Anterior cingulate cortex (tissue), 58 donors: ENCODE measurements around the gene SYNE1.
"Not testable (repeated sequence)": the region's sequence is repeated elsewhere in the genome, so short reads cannot be mapped to it uniquely, and the experiment has no call there.

ENCODE experiments used
- DNase-seq, 58 donors: peaks; one replicate each; lab custom pipeline; 2025; lab: John Stamatoyannopoulos, UW

Gene SYNE1

DNA sequence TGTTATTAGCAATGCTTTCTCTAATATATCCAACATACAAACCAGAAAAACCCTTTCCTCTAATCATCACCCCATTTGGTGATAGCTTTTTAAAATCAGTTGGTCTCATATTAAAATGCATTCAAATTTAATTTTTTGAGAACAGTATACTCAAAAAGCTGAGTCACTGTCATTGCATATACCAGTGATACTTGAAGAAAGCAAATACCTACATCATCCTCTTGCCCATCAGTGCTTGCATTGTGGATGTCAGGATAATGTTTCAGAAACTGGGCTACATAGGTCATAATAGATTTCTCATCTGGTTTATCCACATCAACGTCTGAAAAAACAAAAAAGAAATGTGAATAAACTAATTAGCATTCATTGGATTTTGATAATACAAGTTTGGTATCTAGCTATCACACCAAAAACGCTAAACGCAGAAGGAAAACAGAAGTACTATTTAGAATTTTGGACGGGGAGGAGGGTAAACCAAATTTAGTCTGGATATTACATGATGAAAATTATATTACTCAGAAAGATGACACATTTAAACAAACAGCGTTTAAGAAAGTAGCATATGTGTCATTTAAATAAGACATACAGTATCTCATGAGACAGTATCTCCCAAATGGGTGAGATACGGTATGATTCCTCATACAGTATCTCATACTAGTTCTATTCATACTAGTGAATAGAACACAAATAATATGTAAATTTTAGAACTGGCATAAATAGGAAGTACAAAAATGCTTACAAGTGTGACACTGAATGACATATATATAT is 134.6 kb downstream of the SYNE1 start:
- no peak for DNase-seq

- DNase-seq: no peak
These were observed 137.2 kb downstream of the SYNE1 start for GRCh38 chr6:152499931-152500330.

DNA sequence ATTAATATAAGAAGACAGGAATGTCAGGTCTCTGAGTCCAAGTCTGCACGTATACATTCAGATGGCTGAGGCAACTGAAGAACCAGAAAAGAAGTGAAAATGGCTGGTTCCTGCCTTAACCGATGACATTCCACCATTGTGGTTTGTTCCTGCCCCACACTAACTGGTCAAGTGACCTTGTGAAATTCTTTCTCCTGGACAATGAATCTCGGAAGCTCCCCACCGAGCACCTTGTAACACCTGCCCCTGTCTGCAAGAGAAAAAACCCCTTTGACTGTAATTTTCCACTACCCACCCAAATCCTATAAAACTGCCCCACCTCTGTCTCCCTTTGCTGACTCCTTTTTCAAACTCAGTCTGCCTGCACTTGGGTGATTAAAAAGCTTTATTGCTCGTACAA is 140.4 kb downstream of the SYNE1 start:
- no peak for DNase-seq

DNA sequence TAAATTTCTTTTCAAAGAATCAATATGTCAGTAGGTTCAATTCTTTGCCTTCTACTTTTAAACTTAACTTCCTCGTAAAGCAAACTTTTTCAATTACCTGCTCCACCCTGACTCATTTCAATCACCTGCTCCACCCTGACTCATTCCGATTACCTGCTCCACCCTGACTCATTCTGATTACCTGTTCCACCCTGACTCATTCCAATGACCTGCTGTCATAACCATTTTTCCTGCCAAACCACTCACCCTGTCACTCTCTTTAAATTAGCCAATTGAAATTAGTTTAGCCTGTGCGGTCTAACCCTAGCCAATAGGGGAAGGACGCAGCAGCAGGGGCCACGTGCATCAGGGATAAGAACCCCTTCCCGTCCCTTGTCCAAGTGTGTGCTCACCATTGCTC is 141.7 kb downstream of the SYNE1 start:
- DNase-seq: not testable (repeated sequence)

- DNase-seq: not testable (repeated sequence)
These were observed 144.9 kb downstream of the SYNE1 start for GRCh38 chr6:152492281-152492680.

DNA sequence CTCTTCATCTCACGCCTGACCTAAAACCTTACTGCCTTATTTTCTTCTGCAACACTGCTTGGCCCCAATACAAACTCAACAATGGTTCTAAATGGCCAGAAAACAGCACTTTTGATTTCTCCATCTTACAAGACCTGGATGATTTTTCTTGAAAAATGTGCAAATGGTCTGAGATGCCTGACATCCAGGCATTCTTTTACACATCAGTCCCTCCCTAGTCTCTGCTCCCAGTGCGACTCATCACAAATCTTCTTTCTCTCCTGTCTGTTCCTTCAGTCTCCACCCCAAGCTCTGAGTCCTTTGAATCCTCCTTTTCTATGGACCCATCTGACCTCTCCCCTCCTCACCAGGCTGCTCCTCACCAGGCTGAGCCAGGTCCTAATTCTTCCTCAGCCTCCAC is 145.7 kb downstream of the SYNE1 start:
- DNase-seq: not testable (repeated sequence)

- DNase-seq: not testable (repeated sequence)
These were observed 146.2 kb downstream of the SYNE1 start for GRCh38 chr6:152490971-152491378.

DNA sequence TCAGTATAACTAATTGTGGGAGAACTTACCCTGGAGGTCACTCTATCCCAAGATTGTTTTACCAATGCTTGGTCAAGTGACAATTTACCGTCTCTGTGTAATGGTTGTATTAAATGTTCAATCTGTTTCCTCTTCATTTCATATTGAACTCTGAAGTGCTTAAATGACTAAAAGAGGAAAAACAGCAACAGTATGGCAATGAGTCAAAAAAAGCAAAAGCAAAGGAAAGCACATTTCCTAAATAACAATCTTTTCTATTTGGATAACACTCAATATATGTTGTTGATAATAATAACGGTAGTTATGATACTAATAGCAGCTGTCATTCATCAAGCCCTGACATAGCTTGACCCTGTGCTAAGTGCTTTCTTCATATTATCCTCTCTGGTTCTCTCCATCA is 152.4 kb downstream of the SYNE1 start:
- DNase-seq: no peak

GRCh38 chr6:152482289-152482688 is 154.9 kb downstream of the SYNE1 start:
- DNase-seq: no peak

DNA sequence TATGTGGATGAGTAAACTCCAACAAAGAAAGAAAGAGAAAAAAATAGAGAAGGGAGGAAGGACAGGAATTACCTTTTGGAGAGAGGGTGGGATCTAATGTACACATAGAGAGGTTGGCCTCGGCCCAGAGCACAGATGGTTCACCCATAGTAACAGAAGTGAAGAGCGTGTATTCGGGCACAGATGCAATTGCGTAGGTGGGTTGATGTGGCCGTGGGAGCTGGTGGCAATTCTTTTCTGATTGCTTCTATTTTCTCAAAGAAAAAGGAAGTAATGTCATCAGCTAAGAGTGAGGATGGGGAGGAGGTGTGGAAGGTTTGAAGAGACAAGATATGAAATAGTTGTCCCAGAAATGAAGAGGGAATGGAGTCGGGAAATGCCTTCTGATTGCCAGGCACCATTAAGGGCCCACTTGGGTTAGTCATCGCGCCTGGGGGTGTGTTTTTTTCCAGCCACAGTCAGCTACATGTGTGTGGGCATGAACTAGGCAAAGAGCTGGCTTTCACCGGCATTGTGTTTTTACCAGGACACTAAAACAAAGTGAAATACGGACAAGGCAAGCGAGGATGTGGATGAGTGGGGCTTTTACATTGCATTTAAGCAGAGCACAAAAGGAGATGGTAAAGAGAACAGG is 158.7 kb downstream of the SYNE1 start:
- peak in 33 of 58 donors; percentile 6 to 86 (median 41) for DNase-seq

- DNase-seq: no peak
These were observed 162.8 kb downstream of the SYNE1 start for GRCh38 chr6:152474354-152474753.

DNA sequence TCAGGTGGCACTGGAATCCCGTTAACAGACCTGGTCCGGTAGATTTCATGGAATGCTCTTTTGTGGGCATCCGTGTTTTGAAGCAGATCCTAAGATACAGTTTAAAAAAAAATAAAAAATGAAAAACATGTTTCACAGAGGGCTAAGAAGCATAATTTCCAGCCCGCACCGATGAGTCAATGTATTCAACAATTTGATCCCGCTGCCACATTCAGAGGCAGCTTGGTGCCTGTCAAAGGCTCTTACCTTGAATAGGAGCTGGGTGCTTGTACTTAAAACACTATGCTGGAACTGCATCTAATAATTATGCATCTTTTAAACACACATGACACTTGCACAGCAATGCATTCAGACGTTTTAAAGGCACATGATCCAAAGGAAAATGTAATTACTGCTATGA is 164.8 kb downstream of the SYNE1 start:
- peak in 1 of 58 donors; percentile 2 for DNase-seq

- no peak for DNase-seq
These were observed 165.5 kb downstream of the SYNE1 start for GRCh38 chr6:152471456-152472265.

DNA sequence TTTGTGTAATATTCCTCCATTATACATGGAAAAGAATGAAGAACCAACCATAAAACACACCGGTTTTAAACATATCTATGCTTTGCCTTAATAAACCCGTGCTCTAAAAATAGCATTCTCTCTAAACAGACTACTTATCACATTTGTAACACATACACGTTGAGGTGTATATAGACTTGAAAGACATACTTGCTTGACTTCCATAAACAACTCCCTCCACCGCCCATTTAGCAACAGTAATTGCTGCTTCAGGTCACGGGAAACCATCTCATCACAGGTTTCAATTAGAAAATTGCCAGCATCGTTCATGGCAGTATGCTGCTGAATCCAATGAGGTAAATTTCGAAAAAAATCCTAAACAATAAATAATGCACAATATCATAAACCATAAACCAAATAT is 174.0 kb downstream of the SYNE1 start:
- no peak for DNase-seq

GRCh38 chr6:152462716-152463115 is 174.4 kb downstream of the SYNE1 start:
- no peak for DNase-seq

GRCh38 chr6:152461556-152461955 is 175.6 kb downstream of the SYNE1 start:
- no peak for DNase-seq

- DNase-seq: peak in 2 of 58 donors; percentile 2 to 14
These were observed 178.2 kb downstream of the SYNE1 start for GRCh38 chr6:152458648-152459644.

- DNase-seq: no peak
These were observed 179.1 kb downstream of the SYNE1 start for GRCh38 chr6:152457949-152458624.

GRCh38 chr6:152454003-152454402 is 183.2 kb downstream of the SYNE1 start:
- no peak for DNase-seq
